Hematopoietic multipotent progenitor cell treated with erythropoietin and hydrocortisone succinate and interleukin-3 and kit ligand, for 8 days (in vitro differentiated cells): Measurements from ENCODE around the gene ACAD11.
"Not testable (repeated sequence)": the region's sequence is repeated elsewhere in the genome, so short reads cannot be mapped to it uniquely, and the experiment has no call there.

Experiments used
- DNase-seq: peaks from one replicate; pipeline ENCODE4 v3.0.0-alpha.2; 2015

Gene ACAD11

DNA sequence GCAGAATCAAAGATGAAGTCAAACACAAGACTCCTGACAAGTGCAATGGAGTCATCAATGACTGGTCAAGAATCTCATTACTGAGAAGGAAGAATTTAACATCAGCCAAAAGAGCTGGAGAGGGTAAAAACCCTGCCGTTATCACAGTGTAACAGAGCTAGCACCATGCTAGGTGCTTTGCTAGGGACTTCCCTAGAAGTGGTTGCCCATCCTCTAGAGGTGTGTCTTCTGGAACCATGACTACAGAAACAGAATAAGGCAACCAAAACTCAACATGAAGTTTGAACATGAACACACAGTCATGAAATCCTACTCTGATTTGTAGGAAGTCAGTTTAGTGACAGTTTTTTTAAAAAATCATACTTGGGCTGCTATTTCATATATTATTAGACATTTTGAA, 9.5 kb downstream of the ACAD11 start:
- DNase-seq = no peak

DNA sequence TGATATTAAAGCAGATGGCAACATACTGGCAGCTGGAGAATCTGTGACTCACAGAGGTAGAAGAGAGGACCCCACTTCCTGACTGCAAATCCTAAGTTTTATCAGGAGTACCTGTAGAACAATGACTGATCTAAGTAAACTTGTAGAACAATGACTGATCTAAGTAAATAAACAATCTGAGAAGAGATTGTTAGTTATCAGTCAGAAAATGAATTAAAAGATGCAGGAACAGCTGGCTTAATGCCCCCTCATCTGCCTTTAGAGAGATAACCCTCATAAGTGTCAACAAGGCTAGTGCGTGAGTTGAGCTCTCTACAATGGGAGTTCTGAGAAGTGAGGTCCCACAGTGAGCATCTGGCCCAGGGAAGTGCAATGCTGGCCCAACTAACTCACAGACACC, 14.6 kb downstream of the ACAD11 start:
- no peak for DNase-seq

DNA sequence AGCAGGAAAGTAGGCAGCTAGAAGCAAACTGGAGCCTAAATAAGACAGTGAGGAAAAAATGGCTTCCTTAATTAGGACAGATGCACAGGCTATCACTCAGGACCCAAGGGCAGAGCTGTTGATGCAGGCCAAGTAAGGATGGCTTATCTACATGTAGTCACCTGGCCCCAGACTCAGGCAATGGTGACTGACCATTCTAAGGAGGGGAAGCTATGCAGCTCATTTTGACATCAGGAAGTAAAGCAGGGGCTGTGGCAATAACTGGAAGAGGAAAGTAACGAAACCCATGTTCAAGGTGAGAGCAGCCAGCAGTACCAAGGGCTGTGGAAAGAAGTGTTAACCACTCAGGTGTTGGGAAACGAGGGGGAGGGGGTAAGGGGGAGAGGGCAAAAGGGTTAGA, 16.2 kb downstream of the ACAD11 start:
- no peak for DNase-seq

DNA sequence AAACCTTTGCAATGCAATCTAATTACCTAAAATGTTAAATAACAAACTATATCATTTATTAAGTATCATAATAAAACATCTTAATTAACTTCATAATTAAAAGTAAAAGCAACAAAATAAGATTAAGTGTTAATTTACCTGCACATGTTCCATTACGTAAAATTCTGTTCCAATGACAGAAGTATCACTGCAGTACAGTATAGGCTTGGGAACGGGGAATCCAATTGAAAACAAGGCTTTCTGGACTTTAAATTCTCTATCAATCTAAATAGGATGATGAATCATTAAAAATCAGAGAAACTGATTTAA, 17.1 kb downstream of the ACAD11 start:
- no peak for DNase-seq

DNA sequence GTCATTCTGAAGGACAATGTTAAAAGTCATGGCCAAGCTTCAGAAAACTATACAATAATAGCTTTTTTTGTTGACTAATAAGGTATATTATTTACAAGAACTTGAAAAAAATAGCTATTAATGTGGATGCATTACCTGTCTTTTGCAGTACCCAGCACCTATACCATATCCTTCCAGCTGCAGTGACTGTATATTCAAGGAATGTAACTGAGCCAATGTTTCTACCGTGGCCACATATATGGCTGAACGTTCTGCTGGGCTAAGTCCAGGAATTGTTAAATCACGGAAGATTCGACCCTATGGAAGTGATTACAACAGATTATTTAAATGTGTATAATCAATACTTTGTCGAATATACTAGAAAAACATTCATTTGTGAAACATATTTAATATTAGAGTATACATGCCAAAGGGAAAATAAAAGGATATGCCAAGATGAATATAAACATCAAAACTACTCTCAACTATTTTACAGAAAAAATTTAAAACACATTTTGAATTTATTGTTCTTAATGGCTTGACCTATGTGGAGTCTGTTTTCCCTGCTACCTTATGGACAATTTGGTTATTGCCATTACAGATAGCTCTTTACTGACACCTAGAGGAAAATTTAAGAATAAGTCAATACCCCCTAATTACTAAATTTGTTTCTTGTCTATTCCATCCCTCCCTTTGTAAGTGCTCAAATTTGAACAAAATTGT, 17.6 kb downstream of the ACAD11 start:
- DNase-seq = peak; percentile 65

DNA sequence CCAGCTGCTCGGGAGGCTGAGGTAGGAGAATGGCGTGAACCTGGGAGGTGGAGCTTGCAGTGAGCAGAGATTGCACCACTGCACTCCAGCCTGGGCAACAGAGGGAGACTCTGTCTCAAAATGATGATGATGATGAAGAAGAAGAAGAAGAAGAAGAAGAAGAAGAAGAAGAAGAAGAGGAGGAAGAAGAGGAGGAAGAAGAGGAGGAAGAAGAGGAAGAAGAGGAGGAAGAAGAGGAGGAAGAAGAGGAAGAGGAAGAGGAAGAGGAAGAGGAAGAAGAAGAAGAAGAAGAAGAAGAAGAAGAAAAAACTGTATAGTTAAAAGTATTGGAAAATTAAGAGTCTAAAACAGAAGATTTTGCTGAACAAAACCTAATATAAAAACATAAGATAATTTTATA, 18.2 kb downstream of the ACAD11 start:
- DNase-seq = not testable (repeated sequence)

DNA sequence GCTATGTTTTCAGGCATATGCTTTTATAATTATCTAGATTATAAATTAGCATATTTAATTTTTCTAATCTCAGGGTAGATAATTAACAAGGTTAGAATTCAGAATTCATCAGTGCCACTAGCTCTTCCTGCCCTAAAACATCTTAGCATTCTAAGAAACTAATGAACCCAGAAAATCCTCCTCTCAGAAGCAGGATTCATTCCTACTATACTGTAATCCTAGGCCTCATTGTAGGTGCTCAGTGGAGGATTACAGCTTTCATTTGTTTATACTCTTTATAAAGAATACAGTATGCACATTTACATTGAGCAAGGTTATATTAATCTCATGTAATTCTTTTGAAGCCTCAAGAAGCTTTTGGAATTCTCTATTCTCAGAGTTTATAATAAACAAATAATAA, 20.9 kb downstream of the ACAD11 start:
- no peak for DNase-seq

DNA sequence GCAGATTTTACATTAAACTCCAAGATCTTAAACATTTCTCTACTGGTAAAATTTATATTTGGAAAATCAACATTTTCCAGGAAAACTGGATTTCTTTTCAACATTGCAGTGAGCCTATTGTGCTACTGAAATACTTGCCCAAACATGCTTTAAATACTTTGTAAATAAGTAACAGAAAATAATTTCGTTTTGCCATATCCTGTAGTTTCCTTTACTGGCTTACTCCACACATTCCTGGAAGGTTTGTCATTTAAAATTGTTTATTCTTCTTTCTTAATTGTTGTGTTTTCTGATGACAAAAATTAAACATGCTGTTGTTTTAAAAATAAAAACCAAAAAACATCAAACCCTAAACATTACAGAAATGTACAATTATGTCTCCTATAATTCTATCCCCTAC, 22.0 kb downstream of the ACAD11 start:
- no peak for DNase-seq

DNA sequence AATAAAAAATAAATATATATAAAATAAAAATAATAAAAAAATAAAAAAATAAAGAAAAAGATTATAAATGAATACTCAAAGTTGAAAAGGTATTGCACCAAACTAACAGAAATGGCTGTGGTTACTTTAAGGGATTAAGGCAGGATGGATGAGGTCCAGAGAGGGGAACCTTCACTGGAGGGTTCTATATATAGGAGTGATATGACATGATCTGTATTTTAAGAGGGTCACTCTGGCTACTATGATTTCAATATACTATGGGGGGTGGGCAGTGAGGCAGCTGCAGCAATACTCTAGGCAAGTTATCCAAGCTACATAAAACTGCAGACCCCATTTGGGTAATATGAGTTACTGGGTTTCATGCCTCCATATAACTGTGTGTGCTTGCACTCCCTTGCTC, 24.6 kb downstream of the ACAD11 start:
- DNase-seq = no peak

DNA sequence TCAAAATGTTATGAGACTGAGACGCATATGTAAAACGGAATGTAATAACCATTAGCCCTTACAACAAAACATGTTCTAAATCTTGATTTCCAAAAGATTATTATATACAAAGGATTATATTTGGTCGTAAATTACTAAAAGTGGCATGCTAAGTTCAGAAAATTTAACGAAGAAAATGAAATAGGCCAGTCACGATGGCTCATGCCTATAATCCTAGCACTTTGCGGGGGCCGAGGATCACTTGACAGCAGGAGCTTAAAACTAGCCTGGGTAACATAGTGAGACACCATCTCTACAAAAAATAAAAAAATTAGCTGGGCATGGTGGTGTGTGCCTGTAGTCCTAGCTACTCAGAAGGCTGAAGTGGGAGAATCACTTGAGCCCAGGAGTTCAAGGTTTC, 29.0 kb downstream of the ACAD11 start:
- no peak for DNase-seq

DNA sequence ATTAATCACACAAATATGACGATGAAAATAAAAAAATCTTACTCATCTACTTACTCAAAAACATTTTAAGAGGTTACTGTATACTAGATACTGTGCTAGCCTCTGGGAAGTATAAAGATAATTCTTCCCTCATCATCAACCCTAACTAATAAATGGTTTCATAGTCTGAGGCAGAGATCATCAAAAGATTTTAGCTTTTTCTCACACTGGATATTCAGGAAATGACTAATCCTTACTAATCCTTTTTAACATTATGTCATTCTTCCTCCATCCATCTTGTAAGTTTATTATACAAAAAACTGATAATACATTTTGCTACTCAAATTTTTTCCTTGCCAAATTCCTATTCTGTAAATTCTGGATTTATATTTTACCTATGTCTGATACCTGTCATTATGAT, 29.7 kb downstream of the ACAD11 start:
- DNase-seq = no peak

DNA sequence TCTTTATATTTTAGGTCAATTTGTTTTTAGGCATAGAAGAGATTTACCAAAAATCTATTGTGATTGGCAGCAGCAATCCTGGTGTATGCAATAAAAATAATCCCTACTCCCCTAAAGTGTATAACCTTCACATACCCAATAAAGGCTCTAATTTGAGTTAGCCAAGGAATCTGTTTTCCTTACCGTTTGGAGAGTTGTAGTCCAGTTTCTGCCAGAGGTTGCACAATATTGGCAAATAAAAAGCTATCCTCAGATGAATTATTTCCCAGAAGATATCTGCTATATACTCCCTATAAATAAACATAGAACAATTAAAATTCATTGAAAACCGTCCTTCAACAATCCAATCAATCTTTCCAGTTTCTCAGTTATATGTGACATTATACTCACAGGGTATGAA, 31.5 kb downstream of the ACAD11 start:
- DNase-seq = no peak

DNA sequence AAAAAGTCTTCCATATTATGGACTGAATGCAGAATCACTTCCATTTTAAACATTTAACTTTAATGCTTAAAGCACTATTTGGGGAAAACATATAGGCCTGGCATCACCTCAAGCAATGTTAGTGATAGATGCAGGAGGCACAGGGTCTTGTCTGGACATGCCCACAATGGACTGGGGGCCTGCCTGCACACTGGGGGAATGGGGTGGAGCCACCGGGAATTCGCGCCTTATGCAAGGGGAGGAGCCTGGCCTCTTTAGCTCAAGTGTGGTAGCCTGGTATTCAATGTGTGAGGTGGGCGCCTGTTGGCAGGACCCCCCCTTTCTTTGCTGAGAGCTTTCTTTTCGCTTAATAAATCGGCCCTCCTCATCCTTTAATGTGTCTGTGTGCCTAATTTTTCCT, 32.7 kb downstream of the ACAD11 start:
- DNase-seq = no peak

DNA sequence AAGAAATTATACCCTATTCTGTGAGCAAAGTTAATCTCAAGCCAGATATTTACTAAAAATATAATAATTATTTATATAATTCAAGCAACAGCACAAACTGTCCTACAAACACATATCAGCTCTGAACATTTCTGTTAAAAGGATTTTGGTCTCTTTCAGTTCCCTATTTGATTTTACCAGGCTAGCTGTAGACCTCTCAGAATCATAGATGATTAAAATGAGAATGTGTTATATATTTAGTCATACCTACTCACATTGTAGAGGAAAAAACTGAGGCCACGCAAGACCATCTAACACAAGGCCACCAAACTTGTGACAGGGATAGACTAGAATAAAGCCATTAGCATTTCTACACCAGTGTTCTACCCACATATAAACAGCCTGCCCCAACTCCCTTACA, 34.0 kb downstream of the ACAD11 start:
- DNase-seq = no peak

DNA sequence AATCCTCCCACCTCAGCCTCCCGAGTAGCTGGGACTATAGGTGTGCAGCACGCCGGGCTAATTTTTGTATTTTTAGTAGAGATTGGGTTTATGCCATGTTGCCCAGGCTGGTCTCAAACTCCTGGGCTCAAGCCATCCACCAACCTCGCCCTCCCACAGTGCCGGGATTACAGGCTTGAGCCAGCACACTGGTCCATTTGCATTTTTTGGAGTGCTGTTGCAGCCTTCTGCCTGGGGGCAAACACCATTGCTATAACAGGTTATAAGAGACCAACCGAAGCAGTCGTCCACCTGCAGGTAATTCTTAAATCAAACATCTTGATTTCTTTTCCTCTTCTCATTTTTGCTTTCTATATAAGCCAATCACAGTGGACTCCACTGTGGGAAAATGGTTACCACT, 34.8 kb downstream of the ACAD11 start:
- no peak for DNase-seq

DNA sequence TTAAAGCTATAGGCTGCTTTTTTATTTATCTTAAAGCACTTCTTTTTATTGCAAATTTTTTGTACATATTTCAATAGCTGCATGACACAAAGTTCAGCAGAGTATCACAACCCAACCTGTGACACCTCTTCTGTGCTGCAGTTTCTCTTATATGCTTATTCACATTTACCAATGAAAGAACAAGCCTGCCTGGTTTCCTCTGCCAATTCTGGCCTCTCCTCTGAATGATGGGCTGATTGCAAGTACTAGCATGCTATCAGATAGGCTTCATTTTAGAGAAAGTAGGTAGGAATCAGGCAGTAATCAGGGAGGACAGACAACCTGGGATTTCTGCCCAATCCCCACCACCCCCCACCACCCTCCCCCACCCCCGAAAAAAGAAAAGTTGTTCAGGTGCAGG, 36.0 kb downstream of the ACAD11 start:
- DNase-seq = no peak

DNA sequence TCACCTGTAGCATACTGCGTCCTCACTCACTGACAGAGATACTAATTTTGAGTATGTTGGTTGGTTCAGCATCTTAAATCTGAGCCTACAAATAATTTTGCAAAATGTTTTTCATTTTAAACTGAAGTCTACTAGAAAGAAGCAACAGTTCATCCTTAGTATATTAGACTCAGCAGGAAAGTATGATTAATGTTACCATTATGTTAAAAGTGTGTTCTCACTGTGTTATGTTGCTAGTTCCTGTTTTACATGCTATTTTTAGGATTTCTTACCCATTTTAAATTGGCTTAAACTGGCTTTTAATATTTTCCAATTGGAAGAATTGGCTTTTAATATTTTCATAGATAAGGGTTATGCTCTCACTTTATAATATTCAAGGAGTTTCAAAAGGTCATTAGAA, 36.8 kb downstream of the ACAD11 start:
- DNase-seq = no peak

DNA sequence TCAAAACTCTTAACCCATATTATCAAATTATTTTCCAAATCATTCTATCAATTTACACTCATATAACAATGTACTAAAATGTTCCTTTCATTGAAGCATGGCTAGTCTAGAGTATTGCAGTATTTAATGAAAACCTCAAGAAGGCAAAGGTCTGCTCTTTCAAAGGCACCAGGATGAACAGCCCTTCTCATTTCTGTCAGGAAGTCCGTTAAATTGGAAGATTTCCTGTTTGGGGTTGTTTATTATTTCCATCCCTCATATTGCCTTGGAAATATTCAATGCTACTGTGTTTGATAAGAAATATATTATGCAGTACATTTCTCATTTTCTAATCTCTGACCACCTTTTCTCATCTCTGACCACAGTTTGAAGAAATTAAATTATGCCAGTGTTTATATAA, 37.5 kb downstream of the ACAD11 start:
- DNase-seq = no peak

DNA sequence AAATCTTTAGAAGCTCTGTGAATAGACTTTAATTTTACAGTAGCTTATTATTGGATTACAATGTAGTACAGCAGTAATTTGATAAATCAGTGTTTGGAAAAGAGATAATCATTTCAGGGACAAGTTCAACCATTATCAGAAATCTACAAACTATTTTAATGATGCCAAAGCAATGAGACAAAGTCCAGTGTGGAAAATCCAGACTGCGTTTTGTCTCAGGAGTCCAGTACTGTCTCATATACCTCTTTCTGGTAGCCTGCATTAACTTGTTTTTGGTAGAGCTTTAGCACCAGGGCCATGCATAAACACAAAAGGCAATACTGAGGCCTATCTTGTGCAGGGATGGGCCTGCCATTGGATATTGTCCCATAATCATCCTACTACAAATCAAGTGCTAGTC, 42.8 kb downstream of the ACAD11 start:
- no peak for DNase-seq

DNA sequence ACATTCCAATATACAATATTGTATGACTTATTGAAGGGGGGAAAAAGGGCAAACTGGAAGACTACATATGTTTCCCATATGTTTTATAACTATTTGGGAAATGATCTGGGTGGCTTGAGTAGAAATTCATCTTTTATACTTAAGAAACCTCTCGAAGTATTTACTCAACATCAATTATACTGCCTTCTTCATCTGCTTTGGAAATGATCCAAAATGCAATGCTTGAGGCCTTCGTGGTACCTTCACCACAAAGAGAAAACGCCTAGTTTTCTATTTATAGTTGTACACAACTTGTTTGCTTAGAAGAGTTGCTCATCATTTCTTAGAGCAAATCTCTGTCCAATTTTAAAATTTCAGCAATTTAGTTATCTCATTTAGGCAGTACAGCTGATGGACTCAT, 43.7 kb downstream of the ACAD11 start:
- DNase-seq = no peak

DNA sequence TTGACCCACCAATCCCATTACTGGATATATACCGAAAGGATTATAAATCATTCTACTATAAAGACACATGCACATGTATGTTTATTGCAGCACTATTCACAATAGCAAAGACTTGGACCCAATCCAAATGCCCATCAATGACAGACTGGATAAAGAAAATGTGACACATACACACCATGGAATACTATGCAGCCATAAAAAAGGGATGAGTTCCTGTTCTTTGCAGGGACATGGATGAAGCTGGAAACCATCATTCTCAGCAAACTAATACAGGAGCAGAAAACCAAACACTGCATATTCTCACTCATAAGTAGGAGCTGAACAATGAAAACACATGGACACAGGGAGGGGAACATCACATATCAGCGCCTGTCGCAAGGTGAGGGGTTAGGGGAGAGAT, 44.3 kb downstream of the ACAD11 start:
- DNase-seq = not testable (repeated sequence)

DNA sequence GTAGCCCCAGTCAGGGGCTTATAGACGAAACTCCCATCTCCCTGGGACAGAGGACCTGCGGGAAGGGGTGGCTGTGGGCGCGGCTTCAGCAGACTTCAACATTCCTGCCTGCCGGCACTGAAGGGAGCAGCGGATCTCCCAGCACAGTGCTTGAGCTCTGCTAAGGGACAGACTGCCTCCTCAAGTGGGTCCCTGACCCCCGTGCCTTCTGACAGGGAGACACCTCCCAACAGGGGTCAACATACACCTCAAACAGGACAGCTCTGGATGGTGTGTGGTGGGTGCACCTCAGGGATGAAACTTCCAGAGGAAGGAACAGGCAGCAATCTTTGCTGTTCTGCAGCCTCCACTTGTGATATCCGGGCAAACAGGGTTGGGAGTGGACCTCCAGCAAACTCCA, 53.0 kb downstream of the ACAD11 start:
- DNase-seq = not testable (repeated sequence)

DNA sequence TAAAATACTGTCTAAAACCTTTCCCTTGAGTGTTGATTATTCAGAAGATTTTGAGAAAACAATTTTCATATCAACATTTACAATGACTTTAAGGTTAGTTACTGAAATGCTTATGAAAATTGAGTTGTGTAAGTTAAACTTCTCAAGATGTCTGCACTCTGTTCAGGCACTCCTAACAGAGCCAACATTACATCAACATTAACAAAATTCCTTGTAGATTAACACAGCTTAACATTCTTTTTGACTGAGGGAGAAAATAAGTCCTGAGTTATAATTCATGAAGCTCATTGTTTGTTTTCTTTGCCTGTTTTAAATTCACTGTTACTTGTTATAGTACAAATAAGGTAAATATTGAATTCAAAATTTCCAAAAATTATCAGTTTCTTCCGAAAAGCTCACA, 53.5 kb downstream of the ACAD11 start:
- DNase-seq = no peak

DNA sequence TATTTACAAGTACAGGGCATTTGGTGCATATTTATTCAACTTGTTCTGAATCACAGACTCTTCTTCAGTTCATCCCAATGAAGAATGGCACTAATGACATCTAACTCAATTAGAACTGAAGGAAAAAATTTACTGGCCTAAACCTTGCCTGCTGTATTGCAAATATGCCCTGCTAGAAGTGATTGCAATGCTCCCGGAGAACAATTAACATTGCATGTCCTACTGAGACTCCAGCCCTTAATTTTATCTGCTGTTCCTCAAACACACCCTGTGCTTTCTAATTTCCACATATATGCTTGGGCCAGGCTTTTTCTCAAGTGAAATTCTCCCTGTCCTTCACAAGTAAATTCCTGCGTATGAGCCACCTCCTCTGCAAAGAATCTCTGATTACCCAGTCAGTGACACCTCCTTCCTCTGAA, 54.2 kb downstream of the ACAD11 start:
- DNase-seq = no peak

DNA sequence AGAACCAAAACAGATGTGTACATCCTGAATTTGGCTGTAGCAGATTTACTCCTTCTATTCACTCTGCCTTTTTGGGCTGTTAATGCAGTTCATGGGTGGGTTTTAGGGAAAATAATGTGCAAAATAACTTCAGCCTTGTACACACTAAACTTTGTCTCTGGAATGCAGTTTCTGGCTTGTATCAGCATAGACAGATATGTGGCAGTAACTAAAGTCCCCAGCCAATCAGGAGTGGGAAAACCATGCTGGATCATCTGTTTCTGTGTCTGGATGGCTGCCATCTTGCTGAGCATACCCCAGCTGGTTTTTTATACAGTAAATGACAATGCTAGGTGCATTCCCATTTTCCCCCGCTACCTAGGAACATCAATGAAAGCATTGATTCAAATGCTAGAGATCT, 59.0 kb downstream of the ACAD11 start:
- DNase-seq = not testable (repeated sequence)

DNA sequence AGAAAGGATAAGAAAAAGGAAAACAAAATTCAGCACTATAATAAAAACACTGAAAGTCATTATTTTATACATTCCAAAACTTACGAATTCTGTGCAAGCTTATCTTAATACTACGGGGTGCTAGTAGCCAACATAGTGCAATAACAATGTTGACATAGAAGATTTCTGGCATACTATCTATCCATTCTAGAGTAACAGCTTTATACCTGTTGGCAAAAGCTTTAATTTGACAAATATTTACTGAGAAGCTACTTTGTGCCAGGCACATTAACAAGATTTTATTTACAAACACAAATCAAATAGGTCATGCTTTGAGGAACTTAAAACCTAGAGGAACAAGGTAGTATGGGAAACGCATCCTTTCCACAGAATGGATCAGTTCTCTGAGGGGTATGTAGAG, 61.4 kb downstream of the ACAD11 start:
- no peak for DNase-seq
